Measurements from ENCODE around the gene AFF3. TPM values are rescaled to one million over a fixed set of nuclear protein-coding genes. Genes with fewer than 3 reads are reported as not detected.
"Not testable (repeated sequence)": the region's sequence is repeated elsewhere in the genome, so short reads cannot be mapped to it uniquely, and the experiment has no call there.

AFF3 gene
- total and polyA plus RNA-seq, 4 donors, result 4.2 to 90.9 (median 14.6) TPM

GRCh38 chr2:100160396-100160795 lies 18.0 kb upstream of the AFF3 start:
- H3K9me3 ChIP-seq (ENCODE audit: control insufficient read depth in 4 of 4, insufficient read depth in 3 of 4, low read length in 3 of 4), result peaks cover 0 to 4% (median 0%) of the 10 kb centered on the region in 4 donors
- peaks cover 0 to 7% (median 0%) of the 10 kb centered on the region in 5 donors for H3K4me1 ChIP-seq (ENCODE audit: control insufficient read depth in 5 of 5, insufficient read depth in 5 of 5, low read length in 5 of 5)
- DNase-seq (no peak), ATAC-seq (ENCODE audit: insufficient read depth, low FRiP score) (no peak)
- TF ChIP-seq CTCF (IDR thresholded peaks at IDR 0.05; ENCODE audit: control extremely low read depth, extremely low read depth), result no peak
- H3K27ac ChIP-seq (ENCODE audit: low read depth in 1 of 2, low read length in 1 of 2), result no peak overlapping the region
- H3K9ac ChIP-seq (ENCODE audit: insufficient read depth in 1 of 2, low read length in 2 of 2), result no peak overlapping the region
- no peaks in the 10 kb centered on the region for H3K27me3 ChIP-seq (ENCODE audit: control insufficient read depth in 3 of 3, insufficient read depth in 3 of 3, low read length in 2 of 3)
- H3K4me3 ChIP-seq, result no peak overlapping the region
- WGBS, 2 donors, result 95 to 97% methylated on average over 1 of the region's 1 CpG
- no peaks in the 10 kb centered on the region for H3K36me3 ChIP-seq (ENCODE audit: control insufficient read depth in 4 of 4, insufficient read depth in 4 of 4, low read length in 4 of 4)

DNA sequence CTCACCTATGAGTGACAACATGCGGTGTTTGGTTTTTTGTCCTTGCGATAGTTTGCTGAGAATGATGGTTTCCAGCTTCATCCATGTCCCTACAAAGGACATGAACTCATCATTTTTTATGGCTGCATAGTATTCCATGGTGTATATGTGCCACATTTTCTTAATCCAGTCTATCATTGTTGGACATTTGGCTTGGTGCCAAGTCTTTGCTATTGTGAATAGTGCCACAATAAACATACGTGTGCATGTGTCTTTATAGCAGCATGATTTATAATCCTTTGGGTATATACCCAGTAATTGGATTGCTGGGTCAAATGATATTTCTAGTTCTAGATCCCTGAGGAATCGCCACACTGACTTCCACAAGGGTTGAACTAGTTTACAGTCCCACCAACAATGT lies 9.4 kb upstream of the AFF3 start:
- H3K27ac ChIP-seq (ENCODE audit: low read depth in 1 of 2, low read length in 1 of 2); ATAC-seq (ENCODE audit: insufficient read depth, low FRiP score); H3K4me1 ChIP-seq (ENCODE audit: control insufficient read depth in 5 of 5, insufficient read depth in 5 of 5, low read length in 5 of 5); DNase-seq; H3K36me3 ChIP-seq (ENCODE audit: control insufficient read depth in 4 of 4, insufficient read depth in 4 of 4, low read length in 4 of 4); H3K4me3 ChIP-seq; H3K27me3 ChIP-seq (ENCODE audit: control insufficient read depth in 3 of 3, insufficient read depth in 3 of 3, low read length in 2 of 3); H3K9ac ChIP-seq (ENCODE audit: insufficient read depth in 1 of 2, low read length in 2 of 2); H3K9me3 ChIP-seq (ENCODE audit: control insufficient read depth in 4 of 4, insufficient read depth in 3 of 4, low read length in 3 of 4): not testable (repeated sequence)
- WGBS, 2 donors, result 89 to 98% methylated on average over 4 of the region's 4 CpGs

- Histone ChIP-seq H3K36me3 (ENCODE audit: control insufficient read depth in 4 of 4, insufficient read depth in 4 of 4, low read length in 4 of 4) (no peaks in the 10 kb centered on the region), H3K27me3 (ENCODE audit: control insufficient read depth in 3 of 3, insufficient read depth in 3 of 3, low read length in 2 of 3) (no peaks in the 10 kb centered on the region), H3K4me3 (no peak overlapping the region), H3K4me1 (ENCODE audit: control insufficient read depth in 5 of 5, insufficient read depth in 5 of 5, low read length in 5 of 5) (no peaks in the 10 kb centered on the region), H3K9ac (ENCODE audit: insufficient read depth in 1 of 2, low read length in 2 of 2) (no peak overlapping the region), H3K9me3 (ENCODE audit: control insufficient read depth in 4 of 4, insufficient read depth in 3 of 4, low read length in 3 of 4) (no peaks in the 10 kb centered on the region), H3K27ac (ENCODE audit: low read depth in 1 of 2, low read length in 1 of 2) (no peak overlapping the region)
- 91% methylated on average over 2 to 3 of the region's 3 CpGs for WGBS, 2 donors
- ATAC-seq (ENCODE audit: insufficient read depth, low FRiP score) (no peak), DNase-seq (no peak)
- no peak for TF ChIP-seq CTCF (IDR thresholded peaks at IDR 0.05; ENCODE audit: control extremely low read depth, extremely low read depth)
Measured at GRCh38 chr2:100151310-100151709, 8.9 kb upstream of the AFF3 start.

GRCh38 chr2:100148883-100149282 lies 6.5 kb upstream of the AFF3 start:
- WGBS, 2 donors, result 91 to 95% methylated on average over 4 of the region's 4 CpGs
- H3K9me3 ChIP-seq (ENCODE audit: control insufficient read depth in 4 of 4, insufficient read depth in 3 of 4, low read length in 3 of 4), result no peaks in the 10 kb centered on the region
- TF ChIP-seq CTCF (IDR thresholded peaks at IDR 0.05; ENCODE audit: control extremely low read depth, extremely low read depth), result no peak
- no peak for ATAC-seq (ENCODE audit: insufficient read depth, low FRiP score)
- H3K9ac ChIP-seq (ENCODE audit: insufficient read depth in 1 of 2, low read length in 2 of 2), result no peak overlapping the region
- DNase-seq, result no peak
- no peaks in the 10 kb centered on the region for H3K36me3 ChIP-seq (ENCODE audit: control insufficient read depth in 4 of 4, insufficient read depth in 4 of 4, low read length in 4 of 4)
- no peak overlapping the region for H3K27ac ChIP-seq (ENCODE audit: low read depth in 1 of 2, low read length in 1 of 2)
- H3K27me3 ChIP-seq (ENCODE audit: control insufficient read depth in 3 of 3, insufficient read depth in 3 of 3, low read length in 2 of 3), result no peaks in the 10 kb centered on the region
- H3K4me3 ChIP-seq, result no peak overlapping the region
- H3K4me1 ChIP-seq (ENCODE audit: control insufficient read depth in 5 of 5, insufficient read depth in 5 of 5, low read length in 5 of 5), result no peaks in the 10 kb centered on the region

Data from lung (tissue), 12 donors.